HuH-7 (cell line): Measurements from ENCODE around the gene IFIT1B.
"Not testable (repeated sequence)": the region's sequence is repeated elsewhere in the genome, so short reads cannot be mapped to it uniquely, and the experiment has no call there.

Experiments
- DNase-seq: peaks from one replicate; pipeline ENCODE4 v3.0.0; 2011; ENCODE audit warnings: low spot score

Gene IFIT1B

DNA sequence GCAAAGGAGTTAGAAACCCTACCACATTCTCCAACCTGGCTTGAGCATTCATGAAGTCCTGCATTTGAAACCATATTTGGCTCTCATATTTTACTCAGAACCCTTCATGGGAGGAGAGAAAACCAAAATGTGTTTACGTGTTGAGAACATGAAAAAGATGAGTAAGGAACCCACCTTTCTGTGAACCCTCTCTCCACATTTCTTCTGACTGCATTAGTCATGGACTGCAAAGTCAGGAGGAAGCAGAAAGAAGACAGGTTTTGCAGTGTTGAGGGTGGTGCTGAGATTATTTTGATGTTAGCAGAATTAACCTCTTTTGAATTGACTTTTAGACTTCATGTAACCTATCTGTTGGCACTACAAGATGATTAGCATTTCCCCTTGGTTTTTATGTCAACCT lies 4.9 kb downstream of the IFIT1B start:
- DNase-seq, result no peak

DNA sequence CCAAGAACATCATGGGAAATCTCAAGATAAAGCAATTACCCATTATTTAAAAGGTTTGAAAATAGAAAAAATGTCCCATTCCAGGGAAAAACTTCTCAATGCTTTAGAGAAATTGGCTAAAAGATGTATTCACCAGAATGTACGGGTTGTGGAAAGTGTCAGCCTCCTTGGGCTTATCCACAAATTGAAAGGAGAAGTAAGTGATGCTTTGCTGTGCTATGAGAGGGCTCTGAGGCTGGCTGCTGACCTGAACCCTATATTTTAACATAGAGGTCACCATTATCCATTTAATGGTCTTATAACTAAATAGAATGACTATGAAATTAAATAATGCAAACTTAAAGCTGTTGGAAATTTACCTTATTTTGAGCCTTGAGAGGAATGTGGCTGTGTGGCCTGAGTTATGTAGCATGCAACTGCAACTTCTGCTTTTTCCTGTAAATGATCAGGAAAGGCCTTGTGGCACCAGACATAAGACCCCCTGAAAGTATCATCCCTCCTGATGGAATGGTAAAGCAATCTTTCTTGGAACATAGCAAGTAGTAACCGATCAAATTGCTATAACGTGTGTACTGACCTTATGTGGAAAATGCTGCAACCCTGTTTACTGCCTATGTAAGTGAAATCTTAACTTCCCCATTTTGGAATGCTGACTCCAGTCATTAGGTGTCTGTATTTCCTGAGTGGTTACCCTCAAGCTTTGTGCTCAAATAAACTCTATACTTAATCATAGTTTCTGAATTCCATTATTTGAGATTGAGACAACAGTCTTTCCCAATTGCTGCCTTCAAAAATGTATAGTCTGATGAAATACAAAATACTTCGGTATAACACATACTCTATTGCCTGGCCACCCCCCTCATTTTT lies 6.9 kb downstream of the IFIT1B start:
- DNase-seq, result no peak

DNA sequence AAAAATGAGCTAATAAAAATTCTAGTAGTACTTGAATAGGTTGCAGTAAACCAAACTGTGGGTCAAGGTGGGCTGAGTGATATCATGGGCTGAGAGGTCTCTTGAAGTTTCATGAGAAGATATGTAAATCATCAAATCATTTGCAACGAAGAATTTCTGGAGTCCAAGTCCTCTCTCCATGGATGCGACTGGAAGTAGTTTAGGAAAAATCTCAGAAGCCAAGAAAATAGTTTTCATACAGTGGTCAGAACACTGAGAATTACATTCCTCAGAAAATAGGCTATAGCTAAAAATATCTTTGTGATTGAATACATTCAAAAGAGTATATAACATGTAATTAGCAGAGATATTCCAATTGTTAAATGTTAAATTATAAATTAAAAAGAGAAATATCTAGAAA lies 10.9 kb downstream of the IFIT1B start:
- no peak for DNase-seq

DNA sequence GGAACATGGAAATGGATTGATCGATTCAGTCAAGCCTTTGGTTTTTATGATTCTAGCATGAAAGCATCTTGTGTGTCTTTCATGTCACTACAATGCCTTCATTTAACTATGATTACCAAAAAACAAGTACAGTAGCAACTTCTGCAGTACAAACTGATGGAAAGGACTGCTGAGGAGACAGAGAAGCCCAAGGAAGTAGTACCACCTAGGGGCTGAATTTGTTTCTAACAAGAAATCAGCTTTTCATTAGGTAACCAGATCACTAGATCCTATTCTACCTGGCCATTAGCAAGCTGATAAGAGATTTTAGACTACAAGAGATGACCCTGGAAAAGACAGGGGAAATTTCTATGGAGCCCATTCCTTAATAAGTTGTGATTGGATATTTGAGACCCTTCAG lies 11.4 kb downstream of the IFIT1B start:
- peak; percentile 28 for DNase-seq

DNA sequence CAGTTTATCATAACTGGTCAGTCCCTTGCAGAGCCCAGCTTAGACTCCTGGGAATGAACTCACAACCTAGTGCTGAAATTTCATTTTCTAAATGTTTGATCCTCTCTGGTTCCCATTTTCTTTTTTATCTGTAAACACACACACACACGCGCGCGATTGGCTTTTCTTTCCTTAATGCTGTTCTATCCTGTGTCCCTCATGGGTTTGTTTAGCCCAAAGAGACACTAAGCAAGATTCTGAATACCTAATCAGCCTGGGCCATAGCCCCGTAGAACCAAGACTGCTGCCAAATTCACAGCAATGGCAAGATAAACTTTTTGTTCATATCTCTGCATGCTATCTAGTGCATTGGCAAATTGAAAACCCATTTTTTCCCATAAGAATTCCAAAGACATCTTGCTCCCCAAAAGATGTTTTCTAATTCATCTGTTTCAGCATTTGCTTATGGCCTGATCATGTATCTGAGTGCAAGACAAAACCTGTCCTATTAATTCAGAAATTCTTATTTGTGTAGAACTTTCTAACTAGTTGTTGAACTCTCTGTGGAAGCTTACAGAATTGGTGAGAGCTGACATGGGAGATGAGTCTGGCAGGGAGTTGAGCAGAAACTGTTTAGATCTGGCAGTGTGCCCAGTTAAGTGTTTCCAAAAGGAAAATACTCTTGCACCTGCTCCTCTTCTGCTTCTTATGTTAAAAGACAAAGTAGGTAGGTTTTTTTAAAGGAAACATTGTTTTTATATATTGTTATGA lies 12.8 kb downstream of the IFIT1B start:
- no peak for DNase-seq

DNA sequence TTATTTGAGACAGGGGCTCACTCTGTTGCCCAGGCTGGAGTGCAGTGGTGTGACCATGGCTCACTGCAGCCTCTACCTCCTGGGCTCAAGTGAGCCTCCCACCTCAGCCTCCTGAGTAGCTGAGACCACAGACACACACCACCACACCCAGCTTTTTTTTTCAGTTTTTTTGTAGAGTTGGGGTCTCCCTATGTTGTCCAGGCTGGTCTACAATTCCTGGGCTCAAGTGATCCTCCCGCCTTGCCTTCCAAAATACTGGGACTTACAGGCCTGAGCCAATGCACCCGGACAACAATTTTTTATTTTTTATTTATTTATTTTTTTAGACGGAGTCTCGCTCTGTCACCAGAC lies 13.3 kb downstream of the IFIT1B start:
- not testable (repeated sequence) for DNase-seq

DNA sequence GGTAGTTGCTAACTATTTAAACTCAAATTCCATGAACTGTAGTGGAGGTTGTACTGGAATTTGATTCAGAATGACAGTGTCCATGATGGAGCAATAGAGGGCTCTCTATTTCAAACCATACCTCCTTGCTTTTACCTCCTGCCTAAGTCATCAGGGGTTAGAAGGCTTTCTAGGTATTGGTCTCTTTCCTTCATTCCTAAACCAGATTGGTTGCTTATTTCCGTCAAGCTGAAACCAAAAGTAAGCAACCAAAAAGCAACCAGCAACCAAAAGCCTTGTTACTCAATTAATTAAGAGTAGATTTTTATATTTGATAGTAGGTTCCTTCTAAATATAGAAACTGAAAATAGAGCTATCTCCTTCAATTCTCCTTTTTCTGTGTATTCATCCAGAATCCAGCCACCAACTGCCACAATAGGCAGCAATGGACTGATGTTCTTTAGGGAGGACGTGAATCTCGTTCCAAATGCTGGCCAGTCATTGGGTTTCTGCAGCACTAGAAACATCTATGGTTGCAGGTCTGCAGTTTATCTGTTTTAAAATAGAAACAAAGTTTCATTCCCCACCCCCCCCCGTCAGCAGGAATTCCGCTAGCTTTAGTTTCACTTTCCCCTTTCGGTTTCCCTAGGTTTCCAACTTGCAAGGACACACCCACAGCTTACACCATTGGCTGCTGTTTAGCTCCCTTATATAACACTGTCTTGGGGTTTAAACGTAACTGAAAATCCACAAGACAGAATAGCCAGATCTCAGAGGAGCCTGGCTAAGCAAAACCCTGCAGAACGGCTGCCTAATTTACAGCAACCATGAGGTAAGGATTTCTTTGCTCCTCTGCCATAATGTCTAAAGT lies 14.3 kb downstream of the IFIT1B start, which contains the start of gene IFIT1:
TSS of gene IFIT1 (plus strand) at position 717 of the 850 bp plus-strand sequence. CDS start at position 807, 90 bp downstream.
- DNase-seq, result peak; percentile 47

DNA sequence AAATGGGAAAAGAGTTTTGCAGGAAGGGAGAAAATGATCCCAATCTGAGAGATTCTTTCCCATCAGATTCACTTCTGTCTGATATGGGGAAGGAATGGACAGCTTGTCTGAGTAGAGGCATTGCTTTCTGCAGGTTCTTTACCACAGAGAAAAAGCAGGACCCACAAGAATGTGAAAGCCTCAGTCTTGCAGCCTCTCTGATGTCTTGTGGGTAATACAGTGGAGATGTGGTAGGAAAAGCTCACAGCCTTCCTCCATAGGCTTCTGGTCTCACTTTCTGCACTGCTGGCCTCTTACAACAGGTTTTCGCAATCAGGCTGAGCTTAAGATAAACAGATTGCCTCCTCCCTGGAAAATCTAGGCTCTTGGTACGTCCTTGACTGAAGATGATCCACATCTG lies 15.1 kb downstream of the IFIT1B start:
- DNase-seq, result peak; percentile 11

DNA sequence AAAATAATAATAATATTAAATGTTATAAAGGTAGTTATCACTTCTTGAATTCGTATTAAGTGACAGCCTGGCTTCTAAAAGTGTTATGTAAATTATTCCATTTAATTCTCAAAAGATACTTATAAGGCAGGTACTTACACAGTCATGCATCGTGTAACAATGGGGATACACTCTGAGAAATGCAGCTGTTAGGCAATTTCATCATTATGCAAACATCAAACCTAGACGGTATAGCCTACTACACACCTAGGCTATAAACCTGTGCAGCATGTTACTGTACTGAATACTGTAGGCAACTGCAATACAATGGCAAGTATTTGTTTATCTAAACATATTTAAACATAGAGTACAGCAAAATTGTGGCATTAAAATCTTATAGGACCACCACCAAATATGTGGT lies 16.0 kb downstream of the IFIT1B start:
- DNase-seq, result no peak

DNA sequence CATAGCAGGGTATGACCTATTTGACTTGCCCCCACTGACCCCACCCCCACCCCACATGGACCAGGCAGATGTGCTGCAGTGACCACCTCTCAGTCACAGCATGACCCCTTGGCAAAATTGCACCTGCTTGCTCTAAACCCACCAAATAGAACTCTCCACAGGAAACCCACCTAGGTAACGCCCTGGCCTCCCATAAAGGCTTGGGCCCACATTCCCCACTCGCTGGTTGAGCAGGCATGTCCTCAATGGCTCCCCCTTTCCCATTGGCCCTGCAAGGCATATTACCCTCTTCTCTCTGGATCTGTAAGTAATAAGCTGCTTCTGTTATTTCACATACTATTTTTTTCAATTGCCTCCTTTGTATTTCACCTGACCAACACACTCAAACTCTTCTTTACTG lies 17.3 kb downstream of the IFIT1B start:
- DNase-seq, result no peak

DNA sequence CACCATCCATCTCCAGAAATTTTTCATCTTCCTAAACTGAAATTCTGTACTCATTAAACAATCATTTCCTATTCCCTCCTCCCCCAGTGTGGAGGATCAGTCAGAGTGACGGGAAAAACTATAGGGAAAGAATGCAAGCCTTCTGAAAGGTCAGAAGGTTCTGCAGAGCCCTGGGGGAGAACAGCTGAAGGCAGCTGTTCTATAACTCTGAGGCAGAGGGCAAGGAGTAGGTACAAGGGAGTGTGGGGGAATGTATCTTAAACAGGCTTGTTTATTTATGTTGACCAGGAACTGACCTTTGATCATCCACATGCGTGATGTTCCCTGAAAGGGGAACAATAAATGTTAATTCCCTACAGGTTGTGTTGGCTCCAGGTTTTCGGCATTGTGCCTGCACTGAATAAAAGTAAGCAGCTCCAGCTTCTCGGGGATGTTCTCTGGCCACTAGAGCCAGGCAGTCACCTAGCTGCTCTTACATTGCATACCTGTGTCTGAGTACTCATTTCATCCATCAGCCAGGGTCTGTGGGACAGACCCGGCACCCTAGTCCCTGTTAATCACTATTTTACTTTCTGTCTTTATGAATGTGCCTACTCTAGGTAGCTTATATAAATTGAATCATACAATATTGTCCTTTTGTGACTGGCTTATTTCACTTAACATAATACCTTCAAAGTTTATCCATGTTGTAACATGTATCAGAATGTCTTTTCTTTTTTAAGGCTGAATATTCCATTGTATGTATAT lies 20.3 kb downstream of the IFIT1B start:
- DNase-seq, result no peak

DNA sequence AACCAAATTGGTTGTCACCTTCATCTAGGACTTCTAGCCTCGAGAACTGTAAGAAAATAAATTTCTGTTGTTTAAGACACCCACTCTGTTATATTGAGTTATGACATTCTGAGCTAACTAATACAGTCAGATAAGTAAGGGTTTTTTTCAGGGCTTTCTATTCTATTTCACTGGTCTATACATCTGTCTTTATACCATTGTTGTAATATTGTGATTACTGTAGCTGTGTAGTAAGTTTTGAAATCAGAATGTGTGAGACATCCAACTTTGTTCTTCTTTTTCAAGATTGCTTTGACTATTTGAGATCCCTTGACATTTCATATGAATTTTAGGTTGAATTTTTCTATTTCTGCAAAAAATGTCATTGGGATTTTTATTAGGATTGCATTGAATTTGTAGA lies 22.1 kb downstream of the IFIT1B start:
- DNase-seq, result no peak

DNA sequence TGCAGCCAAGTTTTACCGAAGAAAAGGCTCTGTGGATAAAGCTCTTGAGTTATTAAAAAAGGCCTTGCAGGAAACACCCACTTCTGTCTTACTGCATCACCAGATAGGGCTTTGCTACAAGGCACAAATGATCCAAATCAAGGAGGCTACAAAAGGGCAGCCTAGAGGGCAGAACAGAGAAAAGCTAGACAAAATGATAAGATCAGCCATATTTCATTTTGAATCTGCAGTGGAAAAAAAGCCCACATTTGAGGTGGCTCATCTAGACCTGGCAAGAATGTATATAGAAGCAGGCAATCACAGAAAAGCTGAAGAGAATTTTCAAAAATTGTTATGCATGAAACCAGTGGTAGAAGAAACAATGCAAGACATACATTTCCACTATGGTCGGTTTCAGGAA lies 25.2 kb downstream of the IFIT1B start:
- DNase-seq, result no peak

DNA sequence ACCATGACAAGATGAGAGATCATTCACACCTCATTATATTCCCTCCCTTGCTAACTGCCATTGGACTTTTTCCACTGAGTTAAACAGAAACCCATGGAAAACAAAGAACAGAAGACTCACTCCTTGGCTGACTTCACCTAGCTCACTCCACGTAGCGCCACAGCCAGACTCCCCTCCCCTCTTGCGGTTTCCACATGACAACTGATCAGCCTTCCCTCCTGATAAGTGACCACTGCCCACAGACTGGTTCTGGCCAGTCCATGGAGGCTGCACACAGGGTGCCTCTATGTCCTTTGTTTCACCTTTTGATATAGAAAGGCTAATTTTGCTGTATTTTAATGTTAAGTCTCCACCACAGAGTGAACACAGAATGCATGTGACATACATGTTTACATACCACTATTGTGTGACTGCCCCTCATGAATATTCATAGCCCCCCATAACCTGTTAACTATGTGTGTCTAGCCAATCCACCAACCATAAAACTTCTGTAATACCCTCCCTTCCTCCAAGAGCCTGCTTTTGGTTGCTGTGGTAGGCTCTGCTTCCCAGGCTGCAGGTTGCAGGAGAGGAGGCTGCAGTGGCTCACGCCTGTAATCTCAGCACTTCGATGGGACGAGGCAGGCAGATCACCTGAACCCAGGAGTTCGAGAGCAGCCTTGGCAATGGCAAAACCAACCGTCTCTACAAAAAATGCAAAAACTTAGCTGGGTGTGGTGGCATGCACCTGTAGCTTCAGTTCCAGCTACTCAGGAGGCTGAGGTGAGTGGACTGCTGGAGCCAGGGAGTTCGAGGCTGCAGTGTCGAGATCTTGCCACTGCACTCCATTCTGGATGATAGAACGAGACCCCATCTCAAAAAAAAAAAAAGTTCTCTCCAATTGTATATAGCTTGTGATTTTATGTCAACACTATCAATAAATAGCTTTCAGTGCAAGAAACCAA lies 26.5 kb downstream of the IFIT1B start:
- DNase-seq, result no peak

DNA sequence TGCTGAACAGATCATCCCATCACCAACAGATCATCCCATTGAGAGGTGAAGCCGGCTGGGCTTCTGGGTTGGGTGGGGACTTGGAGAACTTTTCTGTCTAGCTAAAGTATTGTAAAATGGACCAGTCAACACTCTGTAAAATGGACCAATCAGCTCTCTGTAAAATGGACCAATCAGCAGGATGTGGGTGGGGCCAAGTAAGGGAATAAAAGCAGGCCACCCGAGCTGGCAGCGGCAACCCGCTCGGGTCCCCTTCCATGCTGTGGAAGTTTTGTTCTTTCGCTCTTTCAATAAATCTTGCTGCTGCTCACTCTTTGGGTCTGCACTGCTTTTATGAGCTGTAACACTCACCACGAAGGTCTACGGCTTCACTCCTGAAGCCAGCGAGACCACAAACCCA lies 28.3 kb downstream of the IFIT1B start:
- not testable (repeated sequence) for DNase-seq

DNA sequence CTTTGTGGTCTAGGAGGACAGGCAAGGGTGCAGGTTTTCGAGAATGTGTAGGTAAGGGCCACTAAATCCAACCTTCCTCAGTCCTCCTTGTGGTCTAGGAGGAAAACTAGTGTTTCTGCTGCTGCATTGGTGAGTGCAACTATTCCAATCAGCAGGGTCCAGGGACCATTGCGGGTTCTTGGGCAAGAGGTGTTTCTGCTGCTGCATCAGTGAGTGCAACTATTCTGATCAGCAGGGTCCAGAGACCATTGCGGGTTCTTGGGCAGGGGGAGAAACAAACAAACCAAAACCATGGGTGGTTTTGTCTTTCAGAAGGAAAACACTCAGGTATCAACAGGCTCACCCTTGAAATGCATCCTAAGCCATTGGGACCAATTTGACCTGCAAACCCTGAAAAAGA lies 29.9 kb downstream of the IFIT1B start:
- not testable (repeated sequence) for DNase-seq

DNA sequence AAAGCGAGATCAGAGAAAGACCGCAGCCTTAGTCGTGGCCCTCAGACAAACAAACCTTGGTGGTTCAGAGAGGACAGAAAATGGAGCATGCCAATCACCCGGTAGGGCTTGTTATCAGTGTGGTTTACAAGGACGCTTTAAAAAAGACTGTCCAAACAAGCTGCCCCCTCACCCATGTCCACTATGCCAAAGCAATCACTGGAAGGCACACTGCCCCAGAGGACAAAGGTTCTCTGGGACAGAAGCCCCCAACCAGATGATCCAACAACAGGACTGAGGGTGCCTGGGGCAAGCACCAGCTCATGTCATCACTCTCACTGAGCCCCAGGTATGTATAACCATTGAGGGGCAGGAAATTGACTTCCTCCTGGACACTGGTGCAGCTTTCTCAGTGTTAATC lies 31.4 kb downstream of the IFIT1B start:
- DNase-seq, result not testable (repeated sequence)

DNA sequence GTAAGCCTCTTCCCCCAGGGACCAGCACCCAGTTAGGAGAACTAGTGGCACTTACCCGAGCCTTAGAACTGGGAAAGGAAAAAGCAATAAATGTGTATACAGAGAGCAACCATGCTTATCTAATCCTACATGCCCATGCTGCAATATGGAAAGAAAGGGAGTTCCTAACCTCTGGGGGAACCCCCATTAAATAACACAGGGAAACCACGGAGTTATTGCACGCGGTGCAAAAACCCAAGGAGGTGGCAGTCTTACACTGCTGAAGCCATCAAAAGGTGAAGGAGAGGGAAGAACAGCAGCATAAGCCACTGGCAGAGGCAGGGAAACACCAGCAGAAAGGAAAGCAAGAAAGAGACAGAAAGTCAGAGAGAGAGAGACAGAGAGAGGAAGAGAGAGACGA lies 32.7 kb downstream of the IFIT1B start:
- not testable (repeated sequence) for DNase-seq

DNA sequence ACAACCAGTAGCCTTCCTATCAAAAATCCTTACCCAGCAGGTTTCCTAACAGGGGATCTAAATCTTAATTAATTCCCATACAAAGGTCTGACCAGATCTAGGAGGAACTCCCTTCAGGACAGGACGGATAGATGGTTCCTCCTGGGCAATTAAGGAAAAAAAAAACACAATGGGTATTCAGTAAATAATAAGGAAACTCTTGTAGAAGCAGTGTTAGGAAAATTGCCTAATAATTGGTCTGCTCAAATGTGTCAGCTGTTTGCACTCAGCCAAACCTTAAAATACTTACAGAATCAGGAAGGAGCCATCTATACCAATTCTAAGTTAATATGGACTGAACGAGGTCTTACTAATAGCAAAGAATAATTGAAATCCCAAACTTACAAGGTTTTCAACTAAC lies 33.3 kb downstream of the IFIT1B start:
- not testable (repeated sequence) for DNase-seq

DNA sequence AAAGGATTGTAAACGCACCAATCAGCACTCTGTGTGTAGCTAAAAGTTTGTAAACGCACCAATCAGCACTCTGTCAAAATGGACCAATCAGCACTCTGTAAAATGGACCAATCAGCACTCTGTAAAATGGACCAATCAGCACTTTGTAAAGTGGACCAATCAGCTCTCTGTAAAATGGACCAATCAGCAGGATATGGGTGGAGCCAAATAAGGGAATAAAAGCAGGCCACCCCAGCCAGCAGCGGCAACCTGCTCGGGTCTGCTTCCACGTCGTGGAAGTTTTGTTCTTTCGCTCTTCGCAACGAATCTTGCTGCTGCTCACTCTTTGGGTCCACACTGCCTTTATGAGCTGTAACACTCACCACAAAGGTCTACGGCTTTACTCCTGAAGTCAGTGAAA lies 34.4 kb downstream of the IFIT1B start:
- DNase-seq, result not testable (repeated sequence)
